GM19468 (cell line): ENCODE data around the gene EXOC3L4.

Source experiments
- ATAC-seq: cut with Tn5 transposase; IDR thresholded peaks from one replicate; pipeline ENCODE4 v1.9.1; 2021; ENCODE audit warnings: mild to moderate bottlenecking, moderate library complexity, moderate number of reproducible peaks; ENCODE audit not compliant: unreplicated experiment; ENCODE audit errors: extremely low read depth

The EXOC3L4 gene

DNA sequence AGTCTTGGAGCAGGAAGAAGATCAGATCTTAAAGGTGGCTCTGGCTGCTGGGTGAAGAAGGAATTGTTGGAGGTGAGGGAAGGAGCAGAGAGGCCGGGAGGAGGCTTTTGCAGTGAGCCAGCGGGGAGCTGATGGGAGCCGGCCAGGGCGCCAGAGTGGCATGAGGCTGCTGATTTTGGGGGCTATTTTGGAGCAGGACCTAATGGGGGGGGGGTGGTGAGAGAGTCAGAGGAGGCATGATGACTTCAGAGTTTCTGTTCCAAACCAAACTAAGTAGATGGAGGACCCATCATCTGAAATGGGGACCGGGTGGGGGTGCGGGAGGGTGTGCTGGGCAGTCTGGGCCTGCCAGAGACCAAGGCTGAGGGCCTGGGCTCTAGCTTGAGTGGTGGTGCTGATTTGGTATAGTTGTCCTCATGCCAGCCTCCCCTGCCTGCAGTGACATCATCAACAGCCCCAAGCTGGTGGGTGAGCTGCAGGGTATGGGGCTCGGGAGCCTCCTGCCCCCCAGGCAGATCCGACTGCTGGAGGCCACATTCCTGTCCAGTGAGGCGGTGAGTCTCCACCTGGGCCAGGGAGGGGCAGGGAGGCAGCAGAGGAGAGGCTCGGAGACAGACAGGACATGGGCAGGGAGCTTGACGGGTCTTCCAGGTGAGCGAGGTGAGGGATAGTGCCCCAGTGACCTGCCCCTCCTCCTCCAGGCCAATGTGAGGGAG lies 34.9 kb downstream of the EXOC3L4 start:
- no peak for ATAC-seq

- no peak for ATAC-seq
Observed at GRCh38 chr14:103130017-103130764, 35.7 kb downstream of the EXOC3L4 start.

- ATAC-seq: no peak
Observed at GRCh38 chr14:103130965-103131364, 36.4 kb downstream of the EXOC3L4 start.

DNA sequence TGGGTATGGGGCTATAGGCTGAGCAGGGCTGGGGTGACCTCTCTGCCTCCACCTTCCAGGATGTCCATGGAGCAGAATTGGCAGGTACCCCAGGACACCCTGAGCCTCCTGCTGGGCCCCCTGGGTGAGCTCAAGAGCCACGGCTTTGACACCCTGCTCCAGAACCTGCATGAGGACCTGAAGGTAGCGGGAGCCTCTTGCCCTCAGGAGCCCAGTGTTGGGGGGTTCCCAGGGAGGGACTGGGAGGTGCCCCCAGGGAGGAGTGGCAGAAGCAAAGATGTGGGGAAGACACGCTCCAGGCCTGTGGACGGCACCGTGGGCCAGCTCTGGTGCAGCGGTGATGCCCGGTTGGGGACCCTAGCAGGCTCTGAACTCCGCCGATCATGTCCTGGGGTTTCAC lies 37.1 kb downstream of the EXOC3L4 start:
- ATAC-seq: no peak

- no peak for ATAC-seq
Observed at GRCh38 chr14:103132381-103133209, 38.1 kb downstream of the EXOC3L4 start.

- ATAC-seq: no peak
Observed at GRCh38 chr14:103133210-103134140, 39.0 kb downstream of the EXOC3L4 start.

DNA sequence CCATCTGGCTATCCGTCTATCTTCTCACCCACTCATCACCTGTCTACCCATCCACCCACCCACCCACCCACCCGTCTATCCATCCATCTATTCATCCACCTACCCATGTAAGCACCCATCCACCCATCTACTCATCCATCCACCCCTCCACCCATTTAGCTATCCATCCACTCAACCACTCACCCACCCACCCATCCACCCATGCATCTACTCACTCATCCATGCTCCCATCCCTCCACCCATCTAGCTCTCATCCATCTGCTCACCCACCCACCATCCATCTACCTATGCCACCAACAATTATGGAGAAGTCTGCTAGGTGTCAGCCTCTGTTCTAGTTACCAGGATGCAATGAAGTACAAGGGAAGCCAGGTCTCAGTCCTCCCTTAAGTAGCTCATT lies 39.9 kb downstream of the EXOC3L4 start:
- no peak for ATAC-seq

GRCh38 chr14:103134919-103135318 lies 40.4 kb downstream of the EXOC3L4 start:
- ATAC-seq: no peak

DNA sequence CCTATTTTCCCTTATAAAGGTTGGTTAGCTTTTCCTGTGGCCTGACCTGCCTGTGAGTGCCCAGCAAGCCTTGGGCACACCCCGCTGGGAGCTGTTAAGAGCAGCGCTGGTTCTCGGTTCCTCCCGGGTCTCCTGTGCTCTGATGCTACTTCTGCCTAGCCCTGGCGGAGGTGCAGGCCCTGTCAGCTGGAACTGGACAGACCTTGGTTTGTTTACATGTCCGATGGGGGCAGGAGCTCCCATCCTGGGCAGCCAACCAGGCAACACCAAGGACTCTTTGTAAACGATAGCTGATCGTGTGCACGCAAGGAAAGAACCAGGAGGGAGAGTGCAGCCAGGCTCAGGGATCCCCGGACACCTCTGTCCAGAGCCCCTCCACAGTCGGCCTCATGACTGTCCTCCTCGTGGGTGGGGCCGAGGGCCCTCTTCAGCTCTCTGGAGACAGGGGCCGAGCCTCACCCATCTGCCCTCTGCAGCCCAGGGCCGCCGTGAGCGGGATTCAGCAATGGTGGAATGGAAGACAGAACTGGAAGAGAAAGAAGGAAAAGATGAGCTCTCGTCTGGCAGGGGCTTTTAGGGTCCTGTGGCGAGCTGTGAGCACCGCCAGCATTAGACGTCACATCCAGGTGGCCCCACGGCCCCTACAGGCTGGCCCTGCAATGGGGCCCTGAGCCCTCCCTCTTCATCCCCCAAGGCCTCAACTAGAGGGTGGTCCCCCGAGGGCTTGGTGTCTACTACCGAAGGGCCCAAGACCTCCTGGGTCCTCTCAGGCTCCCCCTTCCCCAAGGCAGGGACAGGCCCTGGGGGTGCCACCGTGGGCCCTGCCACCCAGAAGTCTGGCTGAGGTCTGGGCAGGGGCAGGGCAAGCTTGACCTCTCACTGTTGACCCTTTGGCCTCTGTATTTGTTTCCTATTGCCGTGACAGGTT lies 41.1 kb downstream of the EXOC3L4 start:
- no peak for ATAC-seq

- no peak for ATAC-seq
Observed at GRCh38 chr14:103136388-103137271, 42.1 kb downstream of the EXOC3L4 start.

DNA sequence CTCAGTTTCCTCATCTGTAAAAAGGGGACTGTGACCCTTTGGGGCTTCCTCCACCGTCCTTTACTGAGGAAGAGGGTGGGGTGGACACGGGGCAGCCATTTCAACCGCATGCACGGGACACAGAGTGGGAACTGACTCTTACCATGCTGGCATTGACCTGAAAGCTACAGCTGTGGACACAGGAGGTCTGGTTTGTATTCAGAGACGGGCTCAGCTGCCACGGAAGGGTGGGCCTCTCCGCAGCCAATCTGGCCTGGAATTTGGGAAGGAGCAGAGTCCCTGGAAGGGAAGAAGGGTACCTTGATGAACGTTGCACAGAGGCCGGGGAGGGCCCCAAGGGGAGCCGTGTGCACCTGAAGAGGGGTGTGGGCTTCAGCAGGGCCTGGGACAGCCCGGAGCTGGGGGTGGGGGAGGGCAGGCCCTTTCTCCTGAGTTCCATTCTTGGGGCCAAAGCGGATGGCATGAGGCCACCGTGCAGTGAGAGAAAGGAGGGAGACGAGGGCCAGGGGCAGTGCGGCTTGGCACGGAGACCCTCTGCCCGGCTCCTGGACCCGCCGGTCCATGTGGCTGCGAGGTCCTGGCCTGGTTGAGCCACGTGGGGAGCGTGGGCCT lies 43.3 kb downstream of the EXOC3L4 start:
- ATAC-seq: no peak

- ATAC-seq: no peak
Observed at GRCh38 chr14:103138301-103139131, 44.0 kb downstream of the EXOC3L4 start.

DNA sequence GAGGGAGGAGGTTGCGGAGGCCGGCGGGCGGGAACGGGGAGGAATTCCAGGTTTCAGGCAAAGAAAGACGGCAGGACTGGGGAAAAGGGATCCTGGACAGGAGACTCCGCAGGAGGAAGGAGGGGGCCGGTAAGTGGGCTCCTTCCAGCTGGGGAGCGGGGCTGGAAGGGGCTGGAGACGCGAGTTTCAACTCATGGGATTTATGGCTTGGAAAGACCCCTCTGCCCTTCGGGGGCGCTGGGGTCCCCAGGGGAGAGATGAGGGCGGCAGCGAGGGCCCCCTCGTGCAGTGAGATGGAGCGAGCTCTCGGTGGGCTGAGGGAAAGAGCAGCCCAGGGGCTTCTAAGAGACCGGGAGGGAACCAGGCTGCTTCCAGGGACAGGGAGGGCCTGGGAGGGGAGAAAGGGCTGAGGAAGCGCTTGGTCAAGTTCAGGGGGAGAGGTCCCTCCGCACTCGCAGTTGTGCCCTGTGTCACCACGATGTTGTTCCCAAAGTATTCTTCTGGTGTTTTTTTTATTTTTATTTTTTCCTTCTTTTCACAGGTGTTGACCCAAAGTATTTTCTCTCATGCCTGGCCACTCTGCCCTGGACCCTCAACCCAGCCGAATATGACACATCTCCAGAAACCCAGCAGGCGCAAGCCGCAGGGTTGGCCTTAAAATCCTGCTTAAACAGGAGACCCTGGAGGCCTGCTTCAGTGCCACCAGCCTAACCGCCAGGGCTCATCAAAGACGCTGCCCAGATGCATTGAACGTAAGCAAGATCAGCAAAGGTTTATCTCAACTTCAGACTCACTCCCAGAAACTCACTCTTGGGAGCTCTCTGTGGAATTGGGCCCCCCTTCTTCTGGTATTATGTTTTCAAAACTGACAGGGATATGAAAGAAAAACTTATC lies 44.9 kb downstream of the EXOC3L4 start:
- no peak for ATAC-seq

DNA sequence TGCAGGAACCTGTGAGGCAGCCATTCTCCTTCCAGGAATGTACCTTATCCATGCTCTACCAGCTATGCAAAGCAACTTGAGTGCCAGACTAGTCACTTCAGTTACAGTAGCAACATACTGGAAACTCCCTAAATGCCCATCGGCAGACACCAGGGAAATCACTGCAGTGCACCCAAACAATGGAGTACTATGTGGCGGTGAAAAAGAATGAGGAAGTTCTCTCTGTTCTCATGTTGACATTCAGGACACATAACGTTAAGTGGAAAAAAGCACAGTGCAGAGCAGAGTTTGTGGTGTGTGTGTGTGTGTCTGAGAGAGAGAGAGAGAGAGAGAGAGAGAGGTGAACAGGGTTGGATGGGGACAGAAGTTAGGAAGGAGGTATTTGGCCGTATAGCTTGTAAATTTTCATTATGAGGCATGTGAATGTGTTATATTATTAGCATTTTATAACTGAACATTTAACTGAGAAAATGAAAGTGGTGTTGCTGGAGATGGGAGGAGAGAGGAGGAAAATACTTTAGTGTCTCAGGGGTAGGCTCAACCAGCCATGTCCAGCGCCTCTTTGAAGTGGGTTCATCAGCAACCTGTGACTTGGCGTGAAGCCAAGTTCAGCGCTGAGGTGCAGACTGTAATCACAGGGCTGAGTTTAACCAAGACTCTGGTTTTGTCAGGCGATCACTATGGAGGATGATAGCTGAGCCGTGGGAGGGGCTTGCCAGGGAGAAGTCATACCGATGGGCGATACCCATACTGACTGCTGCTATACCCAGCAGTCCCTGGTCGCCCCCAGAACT lies 46.0 kb downstream of the EXOC3L4 start:
- no peak for ATAC-seq
